DMS153 (cell line): ENCODE results near the gene SYNE2.
"Not testable (repeated sequence)": the region's sequence is repeated elsewhere in the genome, so short reads cannot be mapped to it uniquely, and the experiment has no call there.

Source experiments
- DNase-seq: peaks from one replicate; lab custom pipeline; 2025; lab: John Stamatoyannopoulos, UW

The SYNE2 gene, protein sequence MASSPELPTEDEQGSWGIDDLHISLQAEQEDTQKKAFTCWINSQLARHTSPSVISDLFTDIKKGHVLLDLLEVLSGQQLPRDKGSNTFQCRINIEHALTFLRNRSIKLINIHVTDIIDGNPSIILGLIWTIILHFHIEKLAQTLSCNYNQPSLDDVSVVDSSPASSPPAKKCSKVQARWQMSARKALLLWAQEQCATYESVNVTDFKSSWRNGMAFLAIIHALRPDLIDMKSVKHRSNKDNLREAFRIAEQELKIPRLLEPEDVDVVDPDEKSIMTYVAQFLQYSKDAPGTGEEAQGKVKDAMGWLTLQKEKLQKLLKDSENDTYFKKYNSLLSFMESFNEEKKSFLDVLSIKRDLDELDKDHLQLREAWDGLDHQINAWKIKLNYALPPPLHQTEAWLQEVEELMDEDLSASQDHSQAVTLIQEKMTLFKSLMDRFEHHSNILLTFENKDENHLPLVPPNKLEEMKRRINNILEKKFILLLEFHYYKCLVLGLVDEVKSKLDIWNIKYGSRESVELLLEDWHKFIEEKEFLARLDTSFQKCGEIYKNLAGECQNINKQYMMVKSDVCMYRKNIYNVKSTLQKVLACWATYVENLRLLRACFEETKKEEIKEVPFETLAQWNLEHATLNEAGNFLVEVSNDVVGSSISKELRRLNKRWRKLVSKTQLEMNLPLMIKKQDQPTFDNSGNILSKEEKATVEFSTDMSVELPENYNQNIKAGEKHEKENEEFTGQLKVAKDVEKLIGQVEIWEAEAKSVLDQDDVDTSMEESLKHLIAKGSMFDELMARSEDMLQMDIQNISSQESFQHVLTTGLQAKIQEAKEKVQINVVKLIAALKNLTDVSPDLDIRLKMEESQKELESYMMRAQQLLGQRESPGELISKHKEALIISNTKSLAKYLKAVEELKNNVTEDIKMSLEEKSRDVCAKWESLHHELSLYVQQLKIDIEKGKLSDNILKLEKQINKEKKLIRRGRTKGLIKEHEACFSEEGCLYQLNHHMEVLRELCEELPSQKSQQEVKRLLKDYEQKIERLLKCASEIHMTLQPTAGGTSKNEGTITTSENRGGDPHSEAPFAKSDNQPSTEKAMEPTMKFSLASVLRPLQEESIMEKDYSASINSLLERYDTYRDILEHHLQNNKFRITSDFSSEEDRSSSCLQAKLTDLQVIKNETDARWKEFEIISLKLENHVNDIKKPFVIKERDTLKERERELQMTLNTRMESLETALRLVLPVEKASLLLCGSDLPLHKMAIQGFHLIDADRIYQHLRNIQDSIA (N-terminal part only)

DNA sequence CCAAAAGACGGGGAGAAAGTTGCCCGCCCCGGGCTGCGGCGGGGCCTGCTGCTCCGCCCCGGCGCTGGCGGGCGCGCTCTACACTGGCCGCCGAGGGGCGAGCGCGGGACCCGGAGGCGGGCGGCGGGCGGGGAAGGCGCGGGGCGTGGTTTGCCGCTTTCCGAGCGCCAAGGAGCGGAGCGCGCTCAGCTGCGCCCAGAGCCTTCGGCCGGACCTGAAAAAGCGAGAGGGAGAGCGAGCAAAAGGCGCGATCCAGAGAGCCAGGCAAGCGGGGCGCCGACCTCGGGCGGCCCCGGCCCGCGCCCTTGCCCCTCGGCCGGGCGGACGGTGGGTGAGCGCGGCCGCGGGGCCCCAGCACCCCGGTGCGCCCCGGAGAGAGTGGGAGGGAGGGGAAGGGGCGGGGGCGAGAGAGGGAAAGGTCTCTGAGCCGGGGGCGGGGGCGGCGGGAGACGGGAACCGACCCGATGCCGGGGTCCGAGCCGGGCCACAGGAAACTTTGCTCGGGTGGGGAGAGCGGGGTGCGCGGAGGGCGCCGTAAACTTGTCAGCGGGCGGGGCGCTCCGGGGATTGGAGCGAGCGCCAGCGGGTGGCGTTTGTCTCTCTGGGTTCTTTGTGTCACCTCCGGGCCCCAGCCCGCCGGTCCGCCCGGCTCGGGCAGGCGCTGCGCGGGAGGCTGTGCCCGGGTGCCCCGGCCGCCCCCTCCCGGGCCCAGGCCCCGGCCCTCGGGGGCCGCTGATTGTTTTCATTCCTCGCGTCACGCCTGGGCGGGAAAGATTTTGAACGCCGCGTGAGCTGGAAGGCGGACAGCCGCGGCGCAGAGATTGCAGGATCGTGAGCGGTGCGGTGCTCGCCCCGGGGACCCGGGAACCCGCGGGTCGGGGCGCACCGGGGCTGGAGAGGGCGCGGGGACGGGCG, at the start of gene SYNE2:
Gene SYNE2 (plus strand): TSS at position 188 of the 915 bp plus-strand sequence. CDS start 56,145 bp downstream, outside the sequence.
- DNase-seq = peak; percentile 53

DNA sequence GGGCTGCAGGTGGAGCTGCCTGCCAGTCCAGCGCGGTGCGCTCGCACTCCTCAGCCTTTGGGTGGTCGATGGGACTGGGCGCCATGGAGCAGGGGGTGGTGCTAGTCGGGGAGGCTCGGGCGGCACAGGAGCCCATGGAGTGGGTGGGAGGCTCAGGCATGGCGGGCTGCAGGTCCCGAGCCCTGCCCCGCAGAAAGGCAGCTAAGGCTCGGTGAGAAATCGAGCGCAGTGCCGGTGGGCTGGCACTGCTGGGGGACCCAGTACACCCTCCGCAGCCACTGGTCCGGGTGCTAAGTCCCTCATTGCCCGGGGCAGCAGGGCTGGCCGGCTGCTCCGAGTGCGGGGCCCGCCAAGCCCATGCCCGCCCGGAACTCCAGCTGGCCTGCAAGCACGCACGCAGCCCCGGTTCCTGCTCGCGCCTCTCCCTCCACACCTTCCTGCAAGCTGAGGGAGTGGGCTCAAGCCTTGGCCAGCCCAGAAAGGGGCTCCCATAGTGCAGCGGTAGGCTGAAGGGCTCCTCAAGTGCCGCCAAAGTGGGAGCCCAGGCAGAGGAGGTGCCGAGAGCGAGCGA, 49.5 kb upstream of the SYNE2 start:
- not testable (repeated sequence) for DNase-seq

DNA sequence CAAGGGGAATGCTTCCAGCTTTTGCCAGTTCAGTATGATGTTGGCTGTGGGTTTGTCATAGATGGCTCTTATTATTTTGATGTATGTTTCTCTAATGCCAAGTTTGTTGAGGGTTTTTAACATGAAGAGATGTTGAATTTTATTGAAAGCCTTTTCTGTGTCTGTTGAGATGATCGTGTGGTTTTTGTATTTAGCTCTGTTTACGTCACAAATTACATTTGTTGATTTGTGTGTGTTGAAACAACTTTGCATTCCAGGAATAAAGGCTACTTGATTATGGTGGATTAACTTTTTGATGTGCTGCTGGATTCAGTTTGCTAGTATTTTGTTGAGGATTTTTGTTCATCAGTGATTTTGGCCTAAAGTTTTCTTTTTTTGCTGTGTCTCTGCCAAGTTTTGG, 46.7 kb upstream of the SYNE2 start:
- not testable (repeated sequence) for DNase-seq

DNA sequence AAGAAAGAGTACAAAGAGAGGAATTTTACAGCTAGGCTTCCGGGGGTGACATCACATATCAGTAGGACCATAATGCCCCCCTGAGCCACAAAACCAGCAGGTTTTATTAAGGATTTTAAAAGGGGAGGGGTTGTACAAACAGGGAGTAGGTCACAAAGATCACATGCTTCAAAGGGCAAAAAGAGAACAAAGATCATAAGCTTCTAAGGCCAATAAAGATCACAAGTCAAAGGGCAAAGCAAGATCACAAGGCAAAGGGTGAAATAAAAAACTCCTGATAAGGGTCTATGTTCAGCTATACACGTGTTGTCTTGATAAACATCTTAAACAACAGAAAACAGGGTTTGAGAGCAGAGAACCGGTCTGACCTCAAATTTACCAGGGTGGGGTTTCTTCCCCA, 41.1 kb upstream of the SYNE2 start:
- DNase-seq = not testable (repeated sequence)

DNA sequence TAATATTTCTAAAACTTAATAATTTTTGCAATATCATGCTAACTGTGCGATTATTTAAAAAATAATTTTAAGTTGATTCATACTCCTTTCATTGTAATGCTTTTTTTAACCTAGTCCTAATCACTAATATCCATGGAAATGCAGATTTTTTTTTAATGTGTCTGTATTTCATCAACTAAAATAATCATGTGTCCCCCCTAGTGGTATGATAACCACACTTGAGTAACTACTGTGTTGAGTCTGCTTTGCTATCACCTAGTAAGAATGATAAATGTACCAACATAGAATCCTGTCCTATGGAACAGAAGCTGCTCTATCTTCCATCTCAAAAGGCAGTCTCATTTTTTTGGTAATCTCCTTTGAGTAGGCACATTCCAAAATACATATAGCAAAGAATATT, 19.1 kb upstream of the SYNE2 start:
- no peak for DNase-seq

DNA sequence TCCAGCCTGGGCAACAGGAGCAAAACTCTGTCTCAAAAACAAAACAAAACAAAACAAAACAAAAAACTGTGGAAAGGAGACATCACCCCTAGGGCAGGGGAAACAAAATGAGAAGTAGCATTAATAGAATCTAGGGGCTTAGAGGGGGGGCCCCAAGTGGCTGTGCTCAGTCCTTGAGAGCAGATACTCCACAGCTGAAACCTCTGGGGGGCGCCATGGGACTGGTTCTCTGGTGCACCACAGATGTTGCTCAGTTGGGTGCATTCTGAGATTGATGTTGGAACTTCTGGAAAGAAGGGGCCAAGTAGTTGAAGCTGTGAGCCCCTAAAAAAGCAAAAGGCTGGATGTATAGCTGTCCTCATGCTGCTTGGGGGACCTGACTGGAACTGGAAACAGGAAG, 11.8 kb upstream of the SYNE2 start:
- DNase-seq = no peak

DNA sequence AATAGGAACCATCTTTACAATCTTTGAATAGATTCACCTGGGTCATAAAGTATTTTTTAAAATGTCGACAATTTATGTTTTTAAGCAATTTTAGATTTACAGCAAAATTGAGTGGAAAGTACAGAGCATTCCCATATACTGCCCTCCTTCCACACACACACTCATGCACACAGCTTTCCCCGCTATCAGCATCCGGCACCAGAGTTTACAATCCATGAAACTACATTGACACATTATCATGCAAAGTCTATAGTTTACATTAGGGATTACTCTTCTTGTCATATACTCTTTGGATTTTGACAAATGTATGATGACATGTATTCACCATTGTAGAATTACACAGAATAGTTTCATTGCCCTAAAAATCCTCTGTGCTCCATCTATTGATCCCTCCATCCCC, 9.0 kb upstream of the SYNE2 start:
- DNase-seq = no peak

DNA sequence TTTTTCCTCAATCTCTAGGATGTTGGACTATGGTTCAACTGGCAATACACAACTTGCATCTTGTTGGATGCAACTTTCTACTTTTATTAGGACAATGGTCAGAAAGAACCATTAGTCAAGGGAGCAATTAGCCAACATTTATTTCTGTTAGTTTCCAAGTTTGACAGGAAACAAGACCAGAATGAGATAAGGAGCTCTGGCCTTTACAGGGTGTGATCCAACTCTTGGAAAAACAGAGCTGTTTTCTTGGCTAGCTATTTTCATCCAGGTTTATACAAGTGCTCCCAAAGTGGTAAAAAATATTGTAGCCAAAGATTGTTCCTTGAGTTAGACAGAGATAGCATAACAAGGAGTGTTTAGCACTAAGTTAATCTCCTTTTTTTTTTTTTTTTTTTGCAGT, 3.9 kb upstream of the SYNE2 start:
- DNase-seq = no peak

DNA sequence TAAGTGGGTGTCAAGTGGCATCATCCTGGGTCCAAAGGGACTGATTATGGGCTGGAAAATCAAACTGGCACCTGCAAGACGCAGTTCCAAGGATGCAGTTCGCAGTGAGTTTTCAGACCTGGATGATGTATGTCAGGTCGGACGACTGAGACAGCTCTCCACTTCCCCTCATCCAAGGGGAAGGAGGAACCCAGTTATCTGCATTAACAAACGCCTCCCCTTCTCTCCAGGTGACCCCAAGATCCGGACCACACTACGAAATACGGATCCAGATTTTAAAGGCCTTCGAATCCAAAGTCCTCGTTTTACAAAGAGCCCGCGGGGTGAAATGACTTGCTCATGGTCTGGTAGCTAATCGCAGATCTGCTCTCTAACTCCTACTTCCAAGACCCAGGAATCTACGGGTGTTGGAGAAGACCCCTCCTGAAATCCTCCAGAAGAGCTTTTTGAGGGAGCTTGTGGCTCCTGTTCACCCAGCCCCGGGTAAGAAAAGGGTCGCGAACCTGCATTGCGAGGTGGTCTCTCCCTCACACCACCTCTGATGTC, 460 bp upstream of the SYNE2 start:
- DNase-seq = no peak

DNA sequence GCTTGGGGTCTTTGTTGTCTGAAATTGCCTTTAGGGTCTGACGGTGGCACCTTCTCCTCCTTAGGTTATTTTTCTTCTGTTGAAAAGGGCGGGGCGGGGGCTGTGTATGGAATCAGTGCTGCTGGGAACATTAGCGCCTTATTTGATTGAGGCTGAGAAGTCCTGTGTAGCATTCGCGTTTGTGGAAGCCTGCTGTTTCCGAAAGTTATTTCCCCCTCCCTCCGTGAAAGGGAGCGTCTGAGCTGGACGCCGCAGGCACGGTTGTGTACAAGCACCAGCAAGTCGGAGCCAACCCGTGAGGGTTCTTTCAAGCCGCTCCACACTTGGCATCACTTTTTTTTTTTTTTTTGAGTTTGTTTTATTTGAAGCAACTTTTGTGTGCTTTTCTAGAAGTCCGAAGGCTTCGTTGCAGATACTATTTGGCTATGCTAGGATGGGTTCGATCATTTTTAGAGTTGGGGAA, 1.1 kb downstream of the SYNE2 start:
- peak; percentile 38 for DNase-seq

DNA sequence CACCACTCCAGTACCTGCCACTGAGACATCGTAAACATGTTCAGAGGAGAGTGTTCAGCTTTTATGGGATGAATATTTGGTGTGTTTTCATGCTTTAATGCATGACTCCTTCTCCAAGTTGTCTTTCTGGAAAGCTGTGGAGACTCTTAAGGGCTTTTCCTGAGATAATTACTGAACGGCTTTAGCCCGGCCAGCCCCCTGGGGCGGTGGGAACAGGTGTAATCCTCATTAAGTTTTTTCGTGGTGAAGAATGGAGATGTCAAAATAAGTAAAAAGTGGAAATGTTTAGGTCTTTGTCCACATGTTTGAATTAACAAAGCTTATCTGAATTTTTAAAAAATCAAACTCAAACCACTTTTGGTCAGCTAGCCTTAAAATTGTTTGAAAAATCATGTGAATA, 1.5 kb downstream of the SYNE2 start:
- DNase-seq = no peak

DNA sequence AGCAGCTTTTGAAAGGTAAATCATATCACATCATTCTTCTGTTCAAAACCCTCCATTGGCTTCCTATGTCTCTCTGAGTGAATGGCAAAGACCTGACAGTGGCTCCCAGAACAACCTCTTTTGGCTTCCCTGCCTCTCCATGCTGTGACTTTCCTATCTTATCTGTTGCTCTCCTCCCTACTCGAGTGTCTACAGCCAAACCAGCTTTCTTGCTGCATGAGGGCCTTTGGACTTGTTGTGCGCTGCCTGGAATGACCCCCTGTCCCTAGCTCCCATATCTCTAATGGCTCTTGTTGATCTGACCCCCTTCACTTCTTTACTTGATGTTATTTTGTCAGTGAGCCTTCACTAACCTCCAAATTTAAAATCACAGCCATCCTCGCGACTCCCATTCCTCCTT, 2.5 kb downstream of the SYNE2 start:
- no peak for DNase-seq

DNA sequence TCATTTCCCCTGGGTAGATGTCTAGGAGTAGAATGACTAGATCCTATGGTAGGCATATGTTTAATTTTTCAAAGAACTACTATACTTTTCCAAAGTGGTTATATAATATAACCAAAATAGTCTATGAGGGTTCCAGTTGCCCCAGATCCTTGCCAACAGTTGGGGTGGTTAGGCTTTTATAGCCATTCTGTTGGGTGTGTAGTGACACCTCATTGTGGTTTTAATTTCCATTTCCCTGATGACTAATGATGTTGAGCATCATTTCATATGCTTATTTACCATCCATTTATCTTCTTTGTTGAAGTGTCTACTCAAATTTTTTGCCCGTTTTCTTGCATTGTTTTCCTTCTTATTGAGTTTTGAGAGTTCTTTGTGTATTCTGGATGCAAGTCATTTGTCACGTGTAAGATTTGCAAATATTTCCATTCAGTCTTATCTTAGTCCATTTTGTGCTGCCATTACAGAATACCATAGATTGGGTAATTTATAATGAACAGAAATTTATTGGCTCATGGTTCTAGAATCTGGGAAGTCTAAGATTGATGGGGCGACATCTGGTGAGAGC, 4.7 kb downstream of the SYNE2 start:
- DNase-seq = peak; percentile 17

DNA sequence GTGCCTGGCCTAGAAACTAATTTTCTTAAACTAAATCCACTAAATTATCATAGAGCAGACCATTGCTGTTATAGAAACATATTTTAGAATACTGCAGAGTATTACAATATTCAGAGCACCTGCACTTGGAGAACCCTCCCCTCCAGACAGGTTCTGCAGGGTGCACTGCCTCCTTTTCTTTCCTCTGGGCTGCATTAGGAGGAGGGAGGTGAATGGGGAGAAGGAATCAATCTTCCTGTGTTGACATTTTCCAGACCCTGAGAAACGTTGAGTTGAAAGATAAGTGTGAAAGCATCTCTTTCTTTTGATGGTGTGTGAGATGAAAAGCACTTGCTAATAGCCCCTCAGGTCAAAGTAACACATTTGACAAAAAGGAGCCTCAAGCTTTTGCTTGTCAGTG, 7.3 kb downstream of the SYNE2 start:
- no peak for DNase-seq

DNA sequence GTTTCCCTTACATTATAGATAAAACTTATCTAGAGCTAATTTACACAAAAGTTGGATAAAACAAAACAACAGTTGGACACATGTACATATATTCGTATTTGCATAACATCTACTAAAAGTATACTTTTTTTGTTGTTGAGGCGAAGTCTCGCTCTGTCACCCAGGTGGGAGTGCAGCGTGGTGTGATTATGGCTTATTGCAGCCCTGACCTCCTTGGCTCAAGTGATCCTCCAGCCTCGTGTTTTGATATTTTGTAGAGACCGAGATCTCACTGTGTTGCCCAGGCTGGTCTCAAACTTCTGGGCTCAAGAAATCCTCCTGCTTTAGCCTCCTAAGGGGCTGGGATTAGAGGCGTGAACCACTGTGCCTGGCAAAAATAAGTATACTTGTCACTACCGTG, 9.4 kb downstream of the SYNE2 start:
- DNase-seq = no peak

DNA sequence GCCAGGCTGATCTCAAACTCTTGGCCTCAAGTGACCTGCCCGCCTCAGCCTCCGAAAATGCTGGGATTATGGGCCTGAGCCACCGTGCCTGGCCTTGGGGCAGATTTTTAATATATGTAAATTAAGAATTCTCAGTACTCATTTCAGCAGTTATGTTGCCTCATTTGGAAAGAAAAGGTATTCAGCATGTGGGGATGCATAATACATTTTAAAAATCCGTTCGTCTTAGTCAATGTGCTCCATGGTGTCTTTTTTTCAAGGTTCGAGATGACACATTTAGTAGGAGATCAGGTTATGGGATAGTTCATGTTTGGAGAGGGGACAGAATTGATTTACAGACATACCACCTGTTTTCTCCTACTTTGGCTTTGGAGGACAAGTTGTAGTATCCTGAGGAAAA, 10.2 kb downstream of the SYNE2 start:
- no peak for DNase-seq

DNA sequence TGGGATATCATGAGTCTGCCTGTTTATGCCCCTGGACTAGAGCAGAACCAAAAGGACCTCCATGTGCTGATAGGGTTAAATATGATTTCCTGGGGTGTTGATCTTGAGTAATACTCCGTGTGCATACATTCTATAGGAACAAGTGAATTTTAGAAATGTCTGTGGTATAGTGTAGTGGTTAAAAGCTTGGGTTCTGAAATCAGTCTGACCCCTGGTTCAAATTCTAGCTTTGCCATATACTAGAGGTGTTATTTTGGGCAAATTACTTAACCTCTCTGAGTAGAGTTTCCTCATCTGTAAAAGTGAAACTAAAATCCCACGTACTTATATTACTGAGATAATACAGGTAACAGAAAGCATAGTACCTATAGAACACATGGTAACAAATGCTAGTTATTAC, 12.0 kb downstream of the SYNE2 start:
- DNase-seq = not testable (repeated sequence)

DNA sequence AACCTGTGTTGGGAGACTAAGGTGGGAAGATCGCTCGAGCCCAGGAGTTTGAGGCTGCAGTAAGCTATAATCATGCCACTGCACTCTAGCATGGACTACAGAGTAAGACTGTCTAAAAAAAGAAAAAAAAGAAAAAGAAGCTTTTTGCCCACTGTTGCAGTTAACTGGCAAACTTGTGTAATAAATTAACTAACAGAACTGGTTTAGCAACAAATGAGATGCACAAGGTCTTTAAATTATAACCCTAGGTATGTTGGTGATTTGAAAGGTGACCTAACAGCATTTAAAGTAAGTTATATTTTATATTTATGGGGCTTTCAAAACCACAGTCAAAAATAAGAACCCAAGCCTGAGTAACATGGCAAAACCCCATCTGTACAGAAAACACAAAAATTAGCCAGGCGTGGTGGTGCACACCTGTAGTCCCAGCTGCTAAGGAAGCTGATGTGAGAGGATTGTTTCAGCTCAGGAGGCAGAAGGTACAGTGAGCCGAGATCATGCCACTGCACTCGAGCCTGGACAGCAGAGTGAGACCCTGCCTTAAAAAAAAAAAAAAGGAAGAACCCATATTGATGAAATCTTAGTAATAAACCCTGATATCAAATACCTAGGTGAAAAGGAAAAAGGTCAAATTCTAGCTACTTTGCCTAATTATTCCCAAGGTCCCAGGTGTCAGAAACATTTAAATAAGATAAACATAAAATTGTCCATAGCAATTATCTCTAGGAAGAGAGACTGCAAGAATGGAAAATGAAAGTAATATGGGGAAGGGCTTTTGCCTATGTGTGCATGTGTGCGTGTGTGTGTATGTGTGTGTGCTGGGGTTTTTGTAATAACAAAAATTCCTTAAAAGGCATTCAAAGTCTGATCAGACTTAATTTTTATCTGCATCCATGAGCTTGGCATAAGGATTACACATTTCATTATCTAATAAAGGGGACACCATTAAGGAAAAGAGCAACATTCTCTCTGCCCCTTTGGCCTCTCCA, 15.4 kb downstream of the SYNE2 start:
- no peak for DNase-seq
